ENCODE data around the gene CTSH.
"Not testable (repeated sequence)": the region's sequence is repeated elsewhere in the genome, so short reads cannot be mapped to it uniquely, and the experiment has no call there.

The CTSH gene

DNA sequence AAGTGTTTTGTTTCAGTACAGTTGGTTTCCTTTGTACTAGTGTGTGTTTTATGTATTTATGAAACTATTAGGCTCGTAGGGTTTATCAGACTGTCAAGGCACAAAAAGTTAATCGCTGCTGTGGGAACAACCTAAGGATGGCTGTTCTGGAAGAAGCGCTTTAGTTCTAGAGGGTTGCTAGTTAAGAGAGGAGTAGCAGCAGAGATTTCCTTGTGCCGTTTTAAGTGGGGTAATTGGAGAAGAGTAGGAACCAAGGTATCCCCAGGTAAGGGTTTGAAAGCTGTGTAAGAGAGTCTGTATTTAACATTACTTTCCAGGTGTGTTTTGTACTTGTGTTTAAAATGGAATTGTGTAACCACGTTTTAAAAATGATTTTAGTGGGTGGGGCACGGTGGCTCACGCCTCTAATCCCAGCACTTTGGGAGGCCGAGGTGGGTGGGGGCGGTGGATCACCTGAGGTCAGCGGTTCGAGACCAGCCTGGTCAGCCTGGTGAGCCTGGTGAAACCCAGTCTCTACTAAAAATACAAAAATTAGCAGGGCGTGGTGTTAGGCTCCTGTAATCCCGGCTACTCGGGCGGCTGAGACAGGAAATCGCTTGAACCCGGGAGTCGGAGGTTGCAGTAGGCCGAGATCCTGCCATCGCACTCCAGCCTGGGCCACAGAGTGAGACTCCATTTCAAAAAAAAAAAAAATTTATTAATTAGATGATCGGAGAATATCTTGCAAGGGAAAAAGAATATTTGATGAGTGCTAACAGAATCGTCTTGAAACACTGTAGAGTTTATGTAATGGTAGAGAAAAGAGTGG, 69.5 kb downstream of the CTSH start:
- no peak for DNase-seq (ENCODE audit: low spot score)

DNA sequence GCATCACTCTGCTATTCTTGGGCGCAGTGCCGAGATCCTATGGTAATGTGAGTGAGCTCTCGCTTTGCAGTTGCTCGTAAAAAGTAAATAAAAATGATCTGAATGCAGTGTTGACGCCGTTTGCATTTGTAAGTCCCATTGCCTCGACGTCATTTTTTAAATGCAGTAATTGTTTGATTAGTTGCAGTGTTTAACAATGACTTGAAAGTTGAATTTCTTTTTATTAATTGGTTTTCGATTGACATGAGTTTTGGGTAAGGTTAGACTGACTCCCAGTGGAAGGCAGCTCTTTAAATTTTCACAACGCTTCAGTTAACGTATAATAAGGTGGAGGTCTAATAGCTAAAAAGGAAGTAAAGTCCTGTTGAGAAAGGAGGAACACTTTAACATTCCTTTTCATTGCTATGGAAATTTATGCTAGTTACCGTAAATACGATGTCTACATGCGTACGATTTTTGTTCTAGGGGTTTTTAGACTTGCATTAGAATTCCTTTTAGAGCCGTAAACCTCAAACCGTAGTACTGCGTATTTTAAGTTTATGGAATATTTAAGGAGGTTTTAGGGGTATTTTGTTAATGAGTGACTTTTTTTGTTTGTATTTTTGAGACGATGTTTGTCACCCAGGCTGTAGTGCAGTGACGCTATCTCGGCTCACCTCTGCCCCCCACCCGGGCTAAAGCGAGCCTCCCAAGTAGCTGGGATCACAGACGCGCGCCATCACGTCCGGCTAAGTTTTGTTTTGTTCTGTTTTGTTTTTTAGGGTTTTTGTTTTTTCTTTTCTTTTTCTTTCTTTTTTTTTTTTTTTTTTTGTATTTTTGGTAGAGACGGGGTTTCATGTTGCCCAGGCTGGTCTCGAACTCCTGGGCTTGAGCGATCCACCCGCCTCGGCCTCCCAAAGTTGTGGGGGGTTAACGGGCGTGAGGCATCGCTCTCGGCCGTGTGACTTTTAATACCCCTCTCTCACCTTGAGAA, 70.8 kb downstream of the CTSH start:
- TF ChIP-seq, protein P1, sequence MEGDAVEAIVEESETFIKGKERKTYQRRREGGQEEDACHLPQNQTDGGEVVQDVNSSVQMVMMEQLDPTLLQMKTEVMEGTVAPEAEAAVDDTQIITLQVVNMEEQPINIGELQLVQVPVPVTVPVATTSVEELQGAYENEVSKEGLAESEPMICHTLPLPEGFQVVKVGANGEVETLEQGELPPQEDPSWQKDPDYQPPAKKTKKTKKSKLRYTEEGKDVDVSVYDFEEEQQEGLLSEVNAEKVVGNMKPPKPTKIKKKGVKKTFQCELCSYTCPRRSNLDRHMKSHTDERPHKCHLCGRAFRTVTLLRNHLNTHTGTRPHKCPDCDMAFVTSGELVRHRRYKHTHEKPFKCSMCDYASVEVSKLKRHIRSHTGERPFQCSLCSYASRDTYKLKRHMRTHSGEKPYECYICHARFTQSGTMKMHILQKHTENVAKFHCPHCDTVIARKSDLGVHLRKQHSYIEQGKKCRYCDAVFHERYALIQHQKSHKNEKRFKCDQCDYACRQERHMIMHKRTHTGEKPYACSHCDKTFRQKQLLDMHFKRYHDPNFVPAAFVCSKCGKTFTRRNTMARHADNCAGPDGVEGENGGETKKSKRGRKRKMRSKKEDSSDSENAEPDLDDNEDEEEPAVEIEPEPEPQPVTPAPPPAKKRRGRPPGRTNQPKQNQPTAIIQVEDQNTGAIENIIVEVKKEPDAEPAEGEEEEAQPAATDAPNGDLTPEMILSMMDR (IDR thresholded peaks at IDR 0.05; ENCODE audit: extremely low read depth, missing control alignments), result no peak
- no peak for DNase-seq (ENCODE audit: low spot score)

More for the DNA sequence above, 69.5 kb downstream of the CTSH start:
- TF ChIP-seq, protein P1 (IDR thresholded peaks at IDR 0.05; ENCODE audit: extremely low read depth, missing control alignments), result no peak

DNA sequence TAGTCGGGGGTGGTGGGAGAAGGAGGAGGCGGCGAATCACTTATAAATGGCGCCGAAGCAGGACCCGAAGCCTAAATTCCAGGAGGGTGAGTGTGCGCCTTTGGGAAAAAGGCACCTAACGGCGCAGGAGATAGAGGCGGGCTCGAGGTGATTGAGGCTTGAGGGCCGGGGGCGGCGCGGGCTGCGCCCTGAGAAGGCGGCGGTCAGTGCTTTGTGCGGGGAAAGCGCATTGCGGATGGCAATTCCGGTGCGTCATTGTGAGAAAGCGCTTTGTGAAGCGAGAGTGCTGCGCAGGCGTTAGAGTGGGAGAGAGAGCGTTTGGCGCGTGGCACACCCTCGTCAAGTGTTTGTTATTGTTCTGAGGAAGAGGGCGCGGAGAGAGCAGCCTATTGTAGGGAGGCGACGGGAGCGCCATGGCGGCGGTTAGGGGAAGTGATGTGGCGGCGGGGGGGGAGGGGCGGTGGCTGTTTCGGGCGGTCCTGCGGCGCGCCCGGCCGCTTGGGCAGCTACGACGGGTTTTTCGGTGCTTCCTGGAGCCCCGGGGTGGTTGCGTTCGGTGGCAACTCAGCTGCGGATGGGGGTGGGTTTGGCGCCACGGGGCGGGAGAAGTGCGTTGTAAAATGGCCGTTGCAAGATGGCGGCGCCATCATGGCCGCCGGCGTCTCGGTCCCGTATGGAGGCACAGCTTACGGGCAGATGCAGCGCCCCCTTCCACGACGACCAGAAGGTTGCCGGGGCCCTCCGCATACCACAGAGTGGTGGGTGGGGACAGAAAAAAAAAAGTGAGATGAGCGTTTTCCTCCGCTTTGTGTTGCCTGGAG, 71.7 kb downstream of the CTSH start:
- TF ChIP-seq, protein P1 (IDR thresholded peaks at IDR 0.05; ENCODE audit: extremely low read depth, missing control alignments), result peak; percentile 39
- DNase-seq (ENCODE audit: low spot score), result peak; percentile 86

DNA sequence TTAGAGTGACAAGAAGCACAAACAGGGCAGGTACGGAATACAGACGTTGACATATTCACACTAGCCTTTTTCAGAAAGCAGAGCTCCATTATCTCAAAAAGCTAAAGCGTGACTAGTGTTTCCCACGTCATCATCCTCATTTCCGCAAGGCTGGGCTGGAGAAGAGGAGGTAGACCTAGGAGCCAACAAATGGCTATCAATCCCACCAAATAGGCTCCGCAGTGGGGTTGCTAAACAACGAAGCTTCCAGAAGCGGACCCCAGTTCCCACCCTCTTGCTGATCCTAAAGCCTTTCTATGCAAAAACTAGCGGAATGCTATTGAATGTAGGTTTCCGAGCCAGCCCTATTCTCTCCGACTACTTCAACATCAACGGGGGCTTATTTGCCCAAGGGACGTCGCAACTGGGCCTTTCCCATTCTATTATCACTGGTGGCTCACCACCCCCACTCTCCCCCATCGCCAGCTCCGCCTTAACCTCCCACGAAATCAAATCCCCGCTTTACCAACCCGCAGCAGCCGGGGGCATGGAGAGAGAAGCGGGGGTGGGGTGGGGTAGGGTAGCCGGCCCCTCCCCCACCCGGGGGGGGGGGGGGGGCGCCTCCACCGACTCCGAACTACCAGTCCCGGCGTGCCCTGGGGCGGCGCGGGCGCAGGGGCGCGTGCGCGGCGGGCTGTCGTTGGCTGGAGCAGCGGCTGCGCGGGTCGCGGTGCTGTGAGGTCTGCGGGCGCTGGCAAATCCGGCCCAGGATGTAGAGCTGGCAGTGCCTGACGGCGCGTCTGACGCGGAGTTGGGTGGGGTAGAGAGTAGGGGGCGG, 72.5 kb downstream of the CTSH start, which contains the start of gene MORF4L1:
MORF4L1 (plus strand) TSS at position 736 of the 817 bp plus-strand sequence. CDS start 128 bp downstream, outside the sequence.
- TF ChIP-seq, protein P1 (IDR thresholded peaks at IDR 0.05; ENCODE audit: extremely low read depth, missing control alignments), result no peak
- peak; percentile 96 for DNase-seq (ENCODE audit: low spot score)

DNA sequence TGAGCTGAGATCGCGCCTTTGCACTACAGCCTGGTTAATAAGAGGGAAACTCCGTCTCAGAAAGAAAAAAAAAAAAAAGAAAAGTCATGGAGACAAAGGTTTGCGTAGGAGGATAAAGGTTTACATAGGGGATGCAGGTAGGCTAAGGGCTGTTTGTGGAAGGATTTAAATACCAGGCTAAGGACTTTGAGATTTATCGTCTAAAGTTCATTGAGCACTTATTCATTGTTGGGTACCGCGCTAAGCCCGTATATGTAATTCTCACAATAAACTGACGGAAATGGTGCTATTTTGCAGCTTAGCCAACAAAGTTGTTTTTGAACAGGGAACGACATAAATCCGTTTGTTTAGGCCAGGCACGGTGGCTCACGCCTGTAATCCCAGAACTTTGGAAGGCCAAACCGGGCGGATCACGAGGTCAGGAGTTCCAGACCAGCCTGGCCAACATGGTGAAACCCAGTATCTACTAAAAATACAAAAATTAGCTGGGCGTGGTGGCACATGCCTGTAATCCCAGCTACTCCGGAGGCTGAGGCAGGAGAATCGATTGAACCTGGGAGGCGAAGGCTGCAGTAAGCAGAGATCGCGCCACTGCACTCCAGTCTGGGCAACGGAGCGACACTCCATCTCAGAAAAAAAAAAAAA, 73.2 kb downstream of the CTSH start:
- not testable (repeated sequence) for DNase-seq (ENCODE audit: low spot score)

Data from GM20000 (cell line).